Nephron progenitor cell (in vitro differentiated cells): Measurements from ENCODE around the gene GADD45GIP1.

Experiments used
- DNase-seq: peaks from one replicate; pipeline ENCODE4 v3.0.0; 2021
- H3K27ac Mint-ChIP-seq: 2 replicates; pipeline ENCODE4 v1.8.0; 2021; ENCODE audit warnings: mild to moderate bottlenecking, moderate library complexity, mixed read lengths
- H3K27me3 Mint-ChIP-seq: 2 replicates; pipeline ENCODE4 v1.8.0; 2021; ENCODE audit warnings: mild to moderate bottlenecking, low read depth, mixed read lengths; ENCODE audit not compliant: poor library complexity
- H3K36me3 Mint-ChIP-seq: 2 replicates; pipeline ENCODE4 v1.8.0; 2021; ENCODE audit warnings: low read depth, mixed read lengths
- H3K4me1 Mint-ChIP-seq: 2 replicates; pipeline ENCODE4 v1.8.0; 2021; ENCODE audit warnings: mixed read lengths
- H3K4me3 Mint-ChIP-seq: 2 replicates; pipeline ENCODE4 v1.8.0; 2021; ENCODE audit warnings: mild to moderate bottlenecking, moderate library complexity, mixed read lengths
- H3K9me3 Mint-ChIP-seq: 2 replicates; pipeline ENCODE4 v1.8.0; 2021; ENCODE audit warnings: mild to moderate bottlenecking, moderate library complexity, mixed read lengths
- TF ChIP-seq, protein P1 (sequence below): fragments of 200-600 bp; sonication (generic); IDR thresholded peaks from 2 replicates; pipeline ENCODE4 v1.5.0; 2021; ENCODE audit warnings: antibody characterized with exemption

GADD45GIP1 gene

DNA sequence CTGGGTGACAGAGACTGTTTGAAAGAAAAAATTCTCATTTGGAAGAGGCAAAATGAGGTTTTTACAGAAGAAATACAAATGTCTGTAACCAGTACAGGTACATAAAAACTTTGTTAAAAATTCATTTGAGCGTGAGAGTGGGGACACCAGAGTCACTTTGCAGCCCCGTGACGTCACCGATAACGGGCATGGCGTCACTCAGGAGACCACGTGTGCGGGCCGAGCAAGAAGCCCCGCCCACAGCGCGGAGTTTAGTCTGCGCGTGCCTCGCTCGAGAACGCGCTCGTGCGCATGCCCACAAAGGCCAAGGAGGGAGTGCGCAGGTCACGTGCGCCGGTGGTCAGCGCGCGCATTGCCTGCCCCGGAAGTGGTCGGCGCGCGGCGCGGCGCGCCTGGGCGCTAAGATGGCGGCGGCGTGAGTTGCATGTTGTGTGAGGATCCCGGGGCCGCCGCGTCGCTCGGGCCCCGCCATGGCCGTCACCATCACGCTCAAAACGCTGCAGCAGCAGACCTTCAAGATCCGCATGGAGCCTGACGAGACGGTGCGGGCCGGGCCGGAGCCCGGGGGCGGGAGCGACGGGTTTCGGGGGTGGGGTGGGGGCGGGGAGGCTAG is 11.4 kb downstream of the GADD45GIP1 start, which contains the start of gene RAD23A:
Gene RAD23A, plus strand, starts transcription at position 384 of the 613 bp plus-strand sequence. Its CDS starts 87 bp downstream, at position 471.
- H3K27me3 Mint-ChIP-seq, result no peaks in the 10 kb centered on the region
- peaks cover 65% of the 10 kb centered on the region for H3K36me3 Mint-ChIP-seq
- no peaks in the 10 kb centered on the region for H3K9me3 Mint-ChIP-seq
- peak; percentile 99 for DNase-seq
- H3K27ac Mint-ChIP-seq, result peak within 1 kb of the TSS; percentile 98
- H3K4me1 Mint-ChIP-seq, result peaks cover 56% of the 10 kb centered on the region
- H3K4me3 Mint-ChIP-seq, result peak within 1 kb of the TSS; percentile 92
- TF ChIP-seq, protein P1, sequence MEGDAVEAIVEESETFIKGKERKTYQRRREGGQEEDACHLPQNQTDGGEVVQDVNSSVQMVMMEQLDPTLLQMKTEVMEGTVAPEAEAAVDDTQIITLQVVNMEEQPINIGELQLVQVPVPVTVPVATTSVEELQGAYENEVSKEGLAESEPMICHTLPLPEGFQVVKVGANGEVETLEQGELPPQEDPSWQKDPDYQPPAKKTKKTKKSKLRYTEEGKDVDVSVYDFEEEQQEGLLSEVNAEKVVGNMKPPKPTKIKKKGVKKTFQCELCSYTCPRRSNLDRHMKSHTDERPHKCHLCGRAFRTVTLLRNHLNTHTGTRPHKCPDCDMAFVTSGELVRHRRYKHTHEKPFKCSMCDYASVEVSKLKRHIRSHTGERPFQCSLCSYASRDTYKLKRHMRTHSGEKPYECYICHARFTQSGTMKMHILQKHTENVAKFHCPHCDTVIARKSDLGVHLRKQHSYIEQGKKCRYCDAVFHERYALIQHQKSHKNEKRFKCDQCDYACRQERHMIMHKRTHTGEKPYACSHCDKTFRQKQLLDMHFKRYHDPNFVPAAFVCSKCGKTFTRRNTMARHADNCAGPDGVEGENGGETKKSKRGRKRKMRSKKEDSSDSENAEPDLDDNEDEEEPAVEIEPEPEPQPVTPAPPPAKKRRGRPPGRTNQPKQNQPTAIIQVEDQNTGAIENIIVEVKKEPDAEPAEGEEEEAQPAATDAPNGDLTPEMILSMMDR, result no peak

DNA sequence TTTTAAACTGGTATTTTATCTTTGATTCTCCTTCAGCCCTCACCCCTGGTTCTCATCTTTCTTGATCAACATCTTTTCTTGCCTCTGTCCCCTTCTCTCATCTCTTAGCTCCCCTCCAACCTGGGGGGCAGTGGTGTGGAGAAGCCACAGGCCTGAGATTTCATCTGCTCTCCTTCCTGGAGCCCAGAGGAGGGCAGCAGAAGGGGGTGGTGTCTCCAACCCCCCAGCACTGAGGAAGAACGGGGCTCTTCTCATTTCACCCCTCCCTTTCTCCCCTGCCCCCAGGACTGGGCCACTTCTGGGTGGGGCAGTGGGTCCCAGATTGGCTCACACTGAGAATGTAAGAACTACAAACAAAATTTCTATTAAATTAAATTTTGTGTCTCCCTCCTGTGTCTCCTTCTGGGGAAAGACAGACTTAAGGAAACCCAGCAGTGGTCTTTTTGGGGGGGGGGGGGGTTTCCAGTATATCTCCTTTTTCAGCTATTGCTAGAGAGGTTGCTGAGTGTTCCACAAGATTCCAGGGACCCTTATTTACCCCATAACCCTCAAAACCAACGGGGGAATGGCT is 12.8 kb downstream of the GADD45GIP1 start:
- TF ChIP-seq, protein P1, result no peak
- no peak for DNase-seq
- Mint-ChIP-seq H3K36me3 (peaks cover 67% of the 10 kb centered on the region), H3K27me3 (no peaks in the 10 kb centered on the region), H3K9me3 (no peaks in the 10 kb centered on the region), H3K27ac (peak overlapping the region; percentile 98), H3K4me1 (peaks cover 59% of the 10 kb centered on the region), H3K4me3 (no peak overlapping the region)

DNA sequence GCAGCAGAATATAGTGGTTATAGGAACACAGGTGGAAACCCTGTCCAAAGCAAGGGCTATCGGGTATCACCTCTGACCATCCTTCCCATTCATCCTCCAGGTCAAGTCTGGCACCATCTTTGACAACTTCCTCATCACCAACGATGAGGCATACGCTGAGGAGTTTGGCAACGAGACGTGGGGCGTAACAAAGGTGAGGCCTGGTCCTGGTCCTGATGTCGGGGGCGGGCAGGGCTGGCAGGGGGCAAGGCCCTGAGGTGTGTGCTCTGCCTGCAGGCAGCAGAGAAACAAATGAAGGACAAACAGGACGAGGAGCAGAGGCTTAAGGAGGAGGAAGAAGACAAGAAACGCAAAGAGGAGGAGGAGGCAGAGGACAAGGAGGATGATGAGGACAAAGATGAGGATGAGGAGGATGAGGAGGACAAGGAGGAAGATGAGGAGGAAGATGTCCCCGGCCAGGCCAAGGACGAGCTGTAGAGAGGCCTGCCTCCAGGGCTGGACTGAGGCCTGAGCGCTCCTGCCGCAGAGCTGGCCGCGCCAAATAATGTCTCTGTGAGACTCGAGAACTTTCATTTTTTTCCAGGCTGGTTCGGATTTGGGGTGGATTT is 13.5 kb downstream of the GADD45GIP1 start:
- Mint-ChIP-seq H3K27me3 (no peaks in the 10 kb centered on the region), H3K4me3 (no peak overlapping the region), H3K4me1 (peaks cover 63% of the 10 kb centered on the region), H3K36me3 (peaks cover 73% of the 10 kb centered on the region), H3K9me3 (no peaks in the 10 kb centered on the region), H3K27ac (peak overlapping the region; percentile 81)
- DNase-seq, result no peak
- TF ChIP-seq, protein P1, result no peak

DNA sequence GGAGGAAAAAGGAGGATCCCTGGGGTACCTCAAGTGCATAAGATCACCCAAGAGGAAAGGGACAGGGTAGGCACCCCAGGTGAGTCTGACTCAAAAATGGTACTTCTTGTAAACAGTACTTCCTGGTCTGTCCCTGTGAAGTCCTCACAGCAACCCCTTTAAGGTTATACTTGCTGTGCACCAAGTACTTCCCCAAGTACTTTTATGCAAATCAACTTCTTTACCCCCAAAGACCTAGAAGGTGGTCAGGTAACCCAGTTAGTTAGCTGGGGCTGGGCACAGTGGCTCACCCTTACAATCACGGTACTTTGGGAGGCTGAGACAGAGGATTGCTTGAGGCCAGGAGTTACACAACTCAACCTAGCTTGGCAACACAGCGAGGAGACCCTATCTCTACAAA is 16.1 kb downstream of the GADD45GIP1 start:
- TF ChIP-seq, protein P1, result no peak
- H3K27me3 Mint-ChIP-seq, result no peaks in the 10 kb centered on the region
- peak overlapping the region; percentile 100 for H3K4me3 Mint-ChIP-seq
- H3K27ac Mint-ChIP-seq, result peak overlapping the region; percentile 98
- H3K9me3 Mint-ChIP-seq, result no peaks in the 10 kb centered on the region
- no peak for DNase-seq
- peaks cover 64% of the 10 kb centered on the region for H3K4me1 Mint-ChIP-seq
- peaks cover 65% of the 10 kb centered on the region for H3K36me3 Mint-ChIP-seq

DNA sequence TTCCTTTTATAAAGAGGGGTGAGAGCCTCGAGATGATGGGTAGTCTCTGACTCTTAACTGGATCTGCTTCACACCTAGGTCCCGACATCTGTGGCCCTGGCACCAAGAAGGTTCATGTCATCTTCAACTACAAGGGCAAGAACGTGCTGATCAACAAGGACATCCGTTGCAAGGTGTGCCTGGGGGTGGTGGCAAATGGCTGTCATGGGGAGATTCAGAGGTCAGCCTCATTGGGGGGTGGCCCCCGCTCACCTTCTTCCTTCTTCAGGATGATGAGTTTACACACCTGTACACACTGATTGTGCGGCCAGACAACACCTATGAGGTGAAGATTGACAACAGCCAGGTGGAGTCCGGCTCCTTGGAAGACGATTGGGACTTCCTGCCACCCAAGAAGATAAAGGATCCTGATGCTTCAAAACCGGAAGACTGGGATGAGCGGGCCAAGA is 17.0 kb downstream of the GADD45GIP1 start:
- H3K27me3 Mint-ChIP-seq, result no peaks in the 10 kb centered on the region
- peak overlapping the region; percentile 100 for H3K4me3 Mint-ChIP-seq
- H3K4me1 Mint-ChIP-seq, result peaks cover 64% of the 10 kb centered on the region
- H3K27ac Mint-ChIP-seq, result peak overlapping the region; percentile 98
- H3K36me3 Mint-ChIP-seq, result peaks cover 65% of the 10 kb centered on the region
- no peaks in the 10 kb centered on the region for H3K9me3 Mint-ChIP-seq
- TF ChIP-seq, protein P1, result no peak
- no peak for DNase-seq
